Mammary epithelial cell (primary cell): ENCODE data around the gene SHISA9.

Source experiments
- EZH2 ChIP-seq: IDR thresholded peaks from 2 replicates; pipeline ENCODE4 v1.6.1; 2012; ENCODE audit warnings: low read length, inconsistent platforms, borderline replicate concordance
- TF ChIP-seq, protein P1 (sequence below), 2 donors: IDR thresholded peaks in 1 of 2; conservative IDR thresholded peaks in 1 of 2; 2 replicates each; pipeline ENCODE4 v1.5.1; 2011 to 2012; ENCODE audit warnings: inconsistent platforms in 2 of 2, low read length in 2 of 2, mild to moderate bottlenecking in 2 of 2, control low read depth in 1 of 2, low read depth in 1 of 2; ENCODE audit not compliant: insufficient read depth in 1 of 2; ENCODE audit errors: extremely low read depth in 1 of 2

DNA sequence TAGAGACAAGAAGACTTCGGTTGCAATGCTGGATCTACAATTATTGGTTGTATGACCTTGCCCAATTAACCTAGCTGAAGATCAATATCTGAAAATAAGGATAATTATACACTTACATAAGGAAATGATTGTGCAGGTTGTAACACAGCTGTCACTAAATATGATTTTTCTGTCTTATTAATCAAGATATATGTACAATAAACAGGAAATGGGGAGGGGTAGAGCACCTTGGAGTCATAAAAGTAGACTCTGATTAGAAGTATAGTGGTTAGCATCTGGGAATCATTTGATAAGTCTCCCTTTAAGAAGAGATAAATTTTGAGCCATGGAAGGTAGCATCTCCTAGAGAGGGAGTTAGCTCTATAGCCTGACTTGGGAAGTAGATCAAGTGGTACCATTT, 369.2 kb downstream of the SHISA9 start:
- TF ChIP-seq, protein P1, sequence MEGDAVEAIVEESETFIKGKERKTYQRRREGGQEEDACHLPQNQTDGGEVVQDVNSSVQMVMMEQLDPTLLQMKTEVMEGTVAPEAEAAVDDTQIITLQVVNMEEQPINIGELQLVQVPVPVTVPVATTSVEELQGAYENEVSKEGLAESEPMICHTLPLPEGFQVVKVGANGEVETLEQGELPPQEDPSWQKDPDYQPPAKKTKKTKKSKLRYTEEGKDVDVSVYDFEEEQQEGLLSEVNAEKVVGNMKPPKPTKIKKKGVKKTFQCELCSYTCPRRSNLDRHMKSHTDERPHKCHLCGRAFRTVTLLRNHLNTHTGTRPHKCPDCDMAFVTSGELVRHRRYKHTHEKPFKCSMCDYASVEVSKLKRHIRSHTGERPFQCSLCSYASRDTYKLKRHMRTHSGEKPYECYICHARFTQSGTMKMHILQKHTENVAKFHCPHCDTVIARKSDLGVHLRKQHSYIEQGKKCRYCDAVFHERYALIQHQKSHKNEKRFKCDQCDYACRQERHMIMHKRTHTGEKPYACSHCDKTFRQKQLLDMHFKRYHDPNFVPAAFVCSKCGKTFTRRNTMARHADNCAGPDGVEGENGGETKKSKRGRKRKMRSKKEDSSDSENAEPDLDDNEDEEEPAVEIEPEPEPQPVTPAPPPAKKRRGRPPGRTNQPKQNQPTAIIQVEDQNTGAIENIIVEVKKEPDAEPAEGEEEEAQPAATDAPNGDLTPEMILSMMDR (conservative IDR thresholded peaks at IDR 0.05 in 1 of 2, IDR thresholded peaks at IDR 0.05 in 1 of 2; ENCODE audit: extremely low read depth in 1 of 2, insufficient read depth in 1 of 2, low read depth in 1 of 2, low read length in 2 of 2), result no peak
- TF ChIP-seq EZH2, result no peak
